ENCODE measurements around the gene RAPGEFL1.
"Not testable (repeated sequence)": the region's sequence is repeated elsewhere in the genome, so short reads cannot be mapped to it uniquely, and the experiment has no call there.

RAPGEFL1 gene

DNA sequence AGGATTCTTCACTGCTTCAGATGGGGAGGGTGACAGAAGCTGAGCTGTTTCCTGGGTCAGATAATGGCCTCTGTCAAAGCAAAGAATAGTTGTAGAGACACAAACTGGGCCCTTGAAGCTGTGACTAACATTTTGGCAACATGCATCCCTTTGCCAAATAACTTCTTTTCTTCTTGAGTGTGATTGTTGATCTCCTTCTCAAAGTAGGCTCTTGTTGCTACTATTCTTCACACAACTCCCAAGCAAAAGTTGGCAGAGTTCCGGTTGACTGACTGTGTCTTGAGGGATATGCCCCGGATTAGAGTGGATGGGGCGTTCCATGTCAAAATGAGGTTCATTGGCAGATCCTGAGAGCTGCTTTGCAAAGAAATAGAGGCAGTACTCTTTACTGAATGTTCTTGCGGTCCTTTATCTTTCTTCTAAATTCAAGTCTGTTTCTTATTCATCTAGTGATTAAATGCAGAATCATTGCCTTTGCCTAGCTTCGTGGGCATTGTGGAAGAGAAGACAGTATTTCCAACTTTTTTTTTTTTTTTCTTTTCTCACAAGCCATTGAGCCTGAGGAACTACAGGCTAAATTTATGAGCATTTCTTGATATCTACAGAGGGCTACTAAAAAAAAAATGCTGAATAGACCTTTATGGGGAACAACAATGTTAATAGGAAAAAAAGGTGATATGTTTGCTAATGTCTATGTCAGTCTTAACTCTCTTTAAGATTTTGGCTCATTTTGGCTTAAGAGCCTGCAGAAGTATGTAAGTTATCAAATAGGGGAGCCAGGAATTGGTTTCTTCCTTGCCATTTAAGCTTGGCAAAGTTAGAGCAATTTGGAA lies 47.7 kb downstream of the RAPGEFL1 start:
- no peak for DNase-seq (ENCODE audit: low read depth, low spot score)
- no peaks in the 10 kb centered on the region for H3K9me3 ChIP-seq (ENCODE audit: low read depth, low read length)
- H3K36me3 ChIP-seq (ENCODE audit: insufficient read depth, low read length): peaks cover 8% of the 10 kb centered on the region; the same call in 1 of the 2 replicates
- no peak overlapping the region for H3K4me3 ChIP-seq
- TF ChIP-seq EZH2 (IDR thresholded peaks at IDR 0.05) (no peak), FOXP2 (optimal IDR thresholded peaks at IDR 0.05; ENCODE audit: control extremely low read depth, extremely low read length, insufficient read depth) (no peak), POLR2AphosphoS5 (IDR thresholded peaks at IDR 0.05; ENCODE audit: borderline replicate concordance, low read depth, low read length) (no peak)
- H3K27ac ChIP-seq: peak overlapping the region; percentile 80
- peak overlapping the region; percentile 61 for H3K9ac ChIP-seq (ENCODE audit: insufficient read length)

- H3K9ac ChIP-seq (ENCODE audit: insufficient read length); DNase-seq (ENCODE audit: low read depth, low spot score); H3K4me3 ChIP-seq; H3K27ac ChIP-seq; H3K9me3 ChIP-seq (ENCODE audit: low read depth, low read length): not testable (repeated sequence)
- H3K36me3 ChIP-seq (ENCODE audit: insufficient read depth, low read length): peaks cover 22% of the 10 kb centered on the region
These were observed 51.9 kb downstream of the RAPGEFL1 start for GRCh38 chr17:40229146-40229545.

- peak overlapping the region; percentile 27 for H3K27ac ChIP-seq
- no peaks in the 10 kb centered on the region for H3K9me3 ChIP-seq (ENCODE audit: low read depth, low read length)
- peaks cover 27% of the 10 kb centered on the region for H3K36me3 ChIP-seq (ENCODE audit: insufficient read depth, low read length)
- no peak overlapping the region for H3K4me3 ChIP-seq
- H3K9ac ChIP-seq (ENCODE audit: insufficient read length): no peak overlapping the region
- DNase-seq (ENCODE audit: low read depth, low spot score): no peak
- TF ChIP-seq POLR2AphosphoS5 (IDR thresholded peaks at IDR 0.05; ENCODE audit: borderline replicate concordance, low read depth, low read length) (no peak), FOXP2 (optimal IDR thresholded peaks at IDR 0.05; ENCODE audit: control extremely low read depth, extremely low read length, insufficient read depth) (no peak), EZH2 (IDR thresholded peaks at IDR 0.05) (no peak)
These were observed 53.4 kb downstream of the RAPGEFL1 start for GRCh38 chr17:40230670-40231069.

DNA sequence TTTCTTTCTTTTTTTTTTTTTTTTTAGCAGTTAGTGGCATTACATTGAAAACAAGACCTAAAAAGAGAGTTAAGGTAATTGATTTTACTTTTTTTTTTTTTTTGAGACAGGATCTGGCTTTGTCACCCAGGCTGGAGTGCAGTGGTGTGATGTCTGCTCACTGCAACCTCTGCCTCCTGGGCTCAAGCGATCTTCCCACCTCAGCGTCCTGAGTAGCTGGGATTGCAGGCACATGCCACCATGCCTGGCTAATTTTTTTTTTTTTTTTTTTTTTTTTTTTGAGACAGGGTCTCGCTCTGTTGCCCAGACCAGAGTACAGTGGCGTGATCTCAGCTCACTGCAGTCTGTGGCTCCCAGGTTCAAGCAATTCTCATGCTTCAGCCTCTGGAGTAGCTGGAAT lies 54.7 kb downstream of the RAPGEFL1 start:
- not testable (repeated sequence) for H3K9me3 ChIP-seq (ENCODE audit: low read depth, low read length); H3K4me3 ChIP-seq; H3K9ac ChIP-seq (ENCODE audit: insufficient read length); DNase-seq (ENCODE audit: low read depth, low spot score); H3K27ac ChIP-seq
- H3K36me3 ChIP-seq (ENCODE audit: insufficient read depth, low read length): peaks cover 25% of the 10 kb centered on the region

GRCh38 chr17:40241252-40241834 lies 64.1 kb downstream of the RAPGEFL1 start:
- no peak for DNase-seq (ENCODE audit: low read depth, low spot score)
- H3K4me3 ChIP-seq: peak overlapping the region; percentile 41; the same call in 1 of the 2 replicates
- peak overlapping the region; percentile 98 for H3K27ac ChIP-seq
- no peaks in the 10 kb centered on the region for H3K36me3 ChIP-seq (ENCODE audit: insufficient read depth, low read length)
- TF ChIP-seq POLR2AphosphoS5 (IDR thresholded peaks at IDR 0.05; ENCODE audit: borderline replicate concordance, low read depth, low read length) (no peak), FOXP2 (optimal IDR thresholded peaks at IDR 0.05; ENCODE audit: control extremely low read depth, extremely low read length, insufficient read depth) (no peak)
- no peaks in the 10 kb centered on the region for H3K9me3 ChIP-seq (ENCODE audit: low read depth, low read length)
- peak overlapping the region; percentile 64 for H3K9ac ChIP-seq (ENCODE audit: insufficient read length)

DNA sequence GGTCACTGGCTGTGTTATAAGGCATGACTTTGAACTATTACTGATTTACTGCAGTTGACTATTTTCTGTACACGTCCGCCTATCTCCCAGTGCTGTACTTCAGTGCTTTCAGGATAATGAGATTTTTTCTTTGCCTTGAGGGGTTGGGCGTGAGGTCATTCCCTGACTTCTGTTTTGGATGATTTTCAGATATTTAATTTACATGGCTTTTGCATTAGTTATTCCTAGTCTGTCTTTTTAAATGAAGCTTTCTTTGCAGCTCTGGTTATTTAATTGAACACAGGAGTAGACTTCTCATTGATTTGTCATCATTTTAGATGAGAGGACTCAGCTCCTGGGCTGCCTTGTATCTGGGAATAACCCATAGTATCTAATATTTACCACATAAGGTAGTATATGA lies 65.5 kb downstream of the RAPGEFL1 start:
- H3K9ac ChIP-seq (ENCODE audit: insufficient read length): peak overlapping the region; percentile 54
- H3K36me3 ChIP-seq (ENCODE audit: insufficient read depth, low read length): no peaks in the 10 kb centered on the region
- DNase-seq (ENCODE audit: low read depth, low spot score): no peak
- no peak for TF ChIP-seq POLR2AphosphoS5 (IDR thresholded peaks at IDR 0.05; ENCODE audit: borderline replicate concordance, low read depth, low read length)
- no peak for TF ChIP-seq EZH2 (IDR thresholded peaks at IDR 0.05)
- TF ChIP-seq FOXP2 (optimal IDR thresholded peaks at IDR 0.05; ENCODE audit: control extremely low read depth, extremely low read length, insufficient read depth): no peak
- H3K4me3 ChIP-seq: peak overlapping the region; percentile 58
- H3K9me3 ChIP-seq (ENCODE audit: low read depth, low read length): no peaks in the 10 kb centered on the region
- peak overlapping the region; percentile 98 for H3K27ac ChIP-seq

- DNase-seq (ENCODE audit: low read depth, low spot score): no peak
- Histone ChIP-seq H3K36me3 (ENCODE audit: insufficient read depth, low read length) (no peaks in the 10 kb centered on the region), H3K4me3 (peak overlapping the region; percentile 58), H3K9ac (ENCODE audit: insufficient read length) (peak overlapping the region; percentile 29), H3K27ac (peak overlapping the region; percentile 98), H3K9me3 (ENCODE audit: low read depth, low read length) (no peaks in the 10 kb centered on the region)
- TF ChIP-seq POLR2AphosphoS5 (IDR thresholded peaks at IDR 0.05; ENCODE audit: borderline replicate concordance, low read depth, low read length) (no peak), FOXP2 (optimal IDR thresholded peaks at IDR 0.05; ENCODE audit: control extremely low read depth, extremely low read length, insufficient read depth) (no peak), EZH2 (IDR thresholded peaks at IDR 0.05) (no peak)
These were observed 66.5 kb downstream of the RAPGEFL1 start for GRCh38 chr17:40243761-40244160.

GRCh38 chr17:40244255-40244654 lies 67.0 kb downstream of the RAPGEFL1 start:
- no peak for TF ChIP-seq EZH2 (IDR thresholded peaks at IDR 0.05)
- TF ChIP-seq FOXP2 (optimal IDR thresholded peaks at IDR 0.05; ENCODE audit: control extremely low read depth, extremely low read length, insufficient read depth): no peak
- TF ChIP-seq POLR2AphosphoS5 (IDR thresholded peaks at IDR 0.05; ENCODE audit: borderline replicate concordance, low read depth, low read length): no peak
- no peak for DNase-seq (ENCODE audit: low read depth, low spot score)
- H3K4me3 ChIP-seq: peak overlapping the region; percentile 58
- peak overlapping the region; percentile 98 for H3K27ac ChIP-seq
- no peaks in the 10 kb centered on the region for H3K9me3 ChIP-seq (ENCODE audit: low read depth, low read length)
- H3K9ac ChIP-seq (ENCODE audit: insufficient read length): peak overlapping the region; percentile 29
- no peaks in the 10 kb centered on the region for H3K36me3 ChIP-seq (ENCODE audit: insufficient read depth, low read length)

All from SK-N-MC (cell line).